Suppressor macrophage (primary cell): Measurements from ENCODE around the gene ARMC8.

ENCODE experiments used
- DNase-seq, 4 experiments: peaks; one replicate each; pipeline ENCODE4 v3.0.0-alpha.2; 2020 to 2022

The ARMC8 gene

GRCh38 chr3:138253609-138254008, 66.5 kb downstream of the ARMC8 start:
- no peak for DNase-seq

GRCh38 chr3:138254216-138254615, 67.1 kb downstream of the ARMC8 start:
- no peak for DNase-seq

- DNase-seq: no peak
These were observed 68.9 kb downstream of the ARMC8 start for GRCh38 chr3:138256022-138256421.

- no peak for DNase-seq
These were observed 70.9 kb downstream of the ARMC8 start for GRCh38 chr3:138257986-138258385.

- no peak for DNase-seq
These were observed 72.0 kb downstream of the ARMC8 start for GRCh38 chr3:138259126-138259525.

GRCh38 chr3:138260611-138261010, 73.5 kb downstream of the ARMC8 start:
- DNase-seq: no peak

- no peak for DNase-seq
These were observed 76.0 kb downstream of the ARMC8 start for GRCh38 chr3:138263104-138263503.

GRCh38 chr3:138265745-138266144, 78.6 kb downstream of the ARMC8 start:
- DNase-seq: no peak

GRCh38 chr3:138267083-138267482, 80.0 kb downstream of the ARMC8 start:
- DNase-seq: no peak

- DNase-seq: no peak
These were observed 83.1 kb downstream of the ARMC8 start for GRCh38 chr3:138270245-138270644.

GRCh38 chr3:138271189-138271794, 84.2 kb downstream of the ARMC8 start:
- no peak for DNase-seq

- DNase-seq: no peak
These were observed 94.5 kb downstream of the ARMC8 start for GRCh38 chr3:138281561-138281960.

GRCh38 chr3:138282836-138283235, 95.7 kb downstream of the ARMC8 start:
- DNase-seq: no peak

GRCh38 chr3:138284079-138284478, 97.0 kb downstream of the ARMC8 start:
- no peak for DNase-seq

GRCh38 chr3:138284957-138285477, 97.9 kb downstream of the ARMC8 start:
- DNase-seq: no peak

GRCh38 chr3:138289260-138289659, 102.2 kb downstream of the ARMC8 start:
- DNase-seq: no peak

GRCh38 chr3:138289701-138290100, 102.6 kb downstream of the ARMC8 start:
- no peak for DNase-seq

GRCh38 chr3:138296639-138297038, 109.5 kb downstream of the ARMC8 start:
- DNase-seq: no peak

GRCh38 chr3:138297059-138297607, 110.0 kb downstream of the ARMC8 start:
- DNase-seq: no peak

GRCh38 chr3:138297876-138298275, 110.8 kb downstream of the ARMC8 start:
- no peak for DNase-seq

GRCh38 chr3:138300647-138301046, 113.5 kb downstream of the ARMC8 start:
- DNase-seq: no peak

GRCh38 chr3:138303474-138303873, 116.4 kb downstream of the ARMC8 start:
- no peak for DNase-seq

- DNase-seq: no peak
These were observed 120.8 kb downstream of the ARMC8 start for GRCh38 chr3:138307899-138308298.

GRCh38 chr3:138308783-138309182, 121.7 kb downstream of the ARMC8 start:
- no peak for DNase-seq

GRCh38 chr3:138310494-138310893, 123.4 kb downstream of the ARMC8 start:
- DNase-seq: no peak
